Measurements from ENCODE around the gene PRPF39. TPM values are rescaled to one million over a fixed set of nuclear protein-coding genes. Genes with fewer than 3 reads are reported as not detected.

Gene PRPF39
- total RNA-seq, 6 experiments from 2014 or later, result 18.1 to 22.8 (median 20.4) TPM

DNA sequence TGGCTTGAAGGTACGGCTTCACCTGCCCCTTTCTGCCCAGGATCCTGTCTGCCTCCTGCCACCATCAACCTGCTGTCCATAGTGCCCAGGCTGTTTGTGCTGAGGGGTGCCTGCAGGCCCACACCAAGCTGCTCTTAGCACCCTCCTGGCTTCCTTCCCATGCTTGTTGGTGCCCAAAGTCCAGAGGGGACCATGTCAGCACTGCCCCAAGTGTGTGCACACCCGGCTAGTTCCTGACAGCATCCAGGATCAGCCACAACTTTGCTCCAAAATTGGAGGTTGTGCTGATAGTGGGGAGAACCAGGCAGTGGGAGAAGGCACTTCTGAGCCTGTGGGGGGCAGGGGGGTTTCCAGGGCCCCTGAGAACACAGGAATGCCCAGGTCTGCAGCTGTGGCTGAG lies 44.5 kb upstream of the PRPF39 start:
- H3K4me3 Mint-ChIP-seq, result no peak overlapping the region
- no peak for DNase-seq
- peaks cover 13% of the 10 kb centered on the region for H3K36me3 Mint-ChIP-seq (ENCODE audit: low read depth)
- no peaks in the 10 kb centered on the region; the same call in 1 of the 2 replicates for H3K27me3 Mint-ChIP-seq (ENCODE audit: insufficient read depth)
- no peak overlapping the region for H3K27ac Mint-ChIP-seq
- no peaks in the 10 kb centered on the region for H3K4me1 Mint-ChIP-seq (ENCODE audit: low read depth)
- TF ChIP-seq, protein P1, sequence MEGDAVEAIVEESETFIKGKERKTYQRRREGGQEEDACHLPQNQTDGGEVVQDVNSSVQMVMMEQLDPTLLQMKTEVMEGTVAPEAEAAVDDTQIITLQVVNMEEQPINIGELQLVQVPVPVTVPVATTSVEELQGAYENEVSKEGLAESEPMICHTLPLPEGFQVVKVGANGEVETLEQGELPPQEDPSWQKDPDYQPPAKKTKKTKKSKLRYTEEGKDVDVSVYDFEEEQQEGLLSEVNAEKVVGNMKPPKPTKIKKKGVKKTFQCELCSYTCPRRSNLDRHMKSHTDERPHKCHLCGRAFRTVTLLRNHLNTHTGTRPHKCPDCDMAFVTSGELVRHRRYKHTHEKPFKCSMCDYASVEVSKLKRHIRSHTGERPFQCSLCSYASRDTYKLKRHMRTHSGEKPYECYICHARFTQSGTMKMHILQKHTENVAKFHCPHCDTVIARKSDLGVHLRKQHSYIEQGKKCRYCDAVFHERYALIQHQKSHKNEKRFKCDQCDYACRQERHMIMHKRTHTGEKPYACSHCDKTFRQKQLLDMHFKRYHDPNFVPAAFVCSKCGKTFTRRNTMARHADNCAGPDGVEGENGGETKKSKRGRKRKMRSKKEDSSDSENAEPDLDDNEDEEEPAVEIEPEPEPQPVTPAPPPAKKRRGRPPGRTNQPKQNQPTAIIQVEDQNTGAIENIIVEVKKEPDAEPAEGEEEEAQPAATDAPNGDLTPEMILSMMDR (IDR thresholded peaks at IDR 0.05), result no peak
- H3K9me3 Mint-ChIP-seq, result no peaks in the 10 kb centered on the region

DNA sequence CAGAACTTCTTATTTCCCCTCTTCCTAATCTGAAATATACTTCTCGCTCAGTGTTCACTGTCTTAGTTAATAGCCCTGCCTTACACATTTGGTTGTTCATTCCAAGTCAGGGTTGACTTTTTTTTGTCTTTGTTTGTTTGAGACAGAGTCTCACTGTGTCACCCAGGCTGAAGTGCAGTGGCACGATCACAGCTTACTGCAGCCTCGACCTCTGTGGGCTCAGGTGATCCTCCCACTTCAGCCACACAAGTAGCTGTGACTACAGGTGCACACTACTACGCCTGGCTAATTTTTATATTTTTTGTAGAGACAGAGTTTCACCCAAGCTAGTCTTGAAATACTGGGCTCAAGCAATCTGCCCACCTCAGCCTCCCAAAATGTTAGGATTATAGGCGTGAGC lies 42.3 kb upstream of the PRPF39 start:
- DNase-seq, result no peak
- TF ChIP-seq, protein P1 (IDR thresholded peaks at IDR 0.05), result no peak
- H3K27me3 Mint-ChIP-seq (ENCODE audit: insufficient read depth), result no peaks in the 10 kb centered on the region; the same call in 1 of the 2 replicates
- H3K36me3 Mint-ChIP-seq (ENCODE audit: low read depth), result peaks cover 12% of the 10 kb centered on the region
- H3K4me1 Mint-ChIP-seq (ENCODE audit: low read depth), result no peaks in the 10 kb centered on the region
- no peak overlapping the region for H3K4me3 Mint-ChIP-seq
- no peaks in the 10 kb centered on the region for H3K9me3 Mint-ChIP-seq
- no peak overlapping the region for H3K27ac Mint-ChIP-seq

DNA sequence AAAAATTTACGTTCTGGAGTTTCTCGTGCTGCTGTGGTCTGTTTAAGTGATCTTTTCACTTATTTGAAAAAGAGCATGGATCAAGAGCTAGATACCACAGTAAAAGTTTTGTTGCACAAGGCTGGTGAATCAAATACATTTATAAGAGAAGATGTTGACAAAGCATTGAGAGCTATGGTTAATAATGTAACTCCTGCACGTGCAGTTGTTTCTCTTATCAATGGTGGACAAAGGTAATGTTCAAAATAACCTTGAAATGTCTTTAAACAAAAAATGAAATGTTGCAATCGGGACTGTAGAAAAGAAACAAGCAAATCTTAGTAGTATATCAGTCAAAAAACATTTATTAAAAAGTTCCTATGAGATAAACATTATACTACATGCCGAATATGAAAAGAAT lies 39.3 kb upstream of the PRPF39 start:
- no peak for DNase-seq
- Mint-ChIP-seq H3K4me1 (ENCODE audit: low read depth) (no peaks in the 10 kb centered on the region), H3K9me3 (no peaks in the 10 kb centered on the region), H3K4me3 (no peak overlapping the region), H3K27me3 (ENCODE audit: insufficient read depth) (no peaks in the 10 kb centered on the region; the same call in none of the 2 replicates), H3K36me3 (ENCODE audit: low read depth) (peaks cover 5% of the 10 kb centered on the region; the same call in 1 of the 2 replicates), H3K27ac (no peak overlapping the region)
- TF ChIP-seq, protein P1 (IDR thresholded peaks at IDR 0.05), result no peak

DNA sequence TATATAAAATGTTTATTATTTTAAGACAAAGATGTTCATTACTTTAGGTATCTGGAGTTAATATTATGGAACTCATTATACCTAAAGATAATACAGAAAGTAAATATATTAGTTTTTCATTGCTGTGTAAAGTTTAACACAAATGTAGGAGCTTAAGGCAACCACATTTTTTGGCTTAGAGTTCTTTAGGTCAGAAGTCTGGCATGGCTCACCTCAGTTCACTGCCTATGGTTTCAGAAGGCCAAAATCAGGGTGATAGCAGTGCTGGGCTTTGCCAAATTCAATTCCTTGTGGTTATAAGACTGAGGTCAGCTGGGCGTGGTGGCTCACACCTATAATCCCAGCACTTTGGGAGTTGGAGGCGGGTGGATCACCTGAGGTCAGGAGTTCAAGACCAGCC lies 35.5 kb upstream of the PRPF39 start:
- no peaks in the 10 kb centered on the region for H3K9me3 Mint-ChIP-seq
- TF ChIP-seq, protein P1 (IDR thresholded peaks at IDR 0.05), result no peak
- H3K27me3 Mint-ChIP-seq (ENCODE audit: insufficient read depth), result no peaks in the 10 kb centered on the region; the same call in 1 of the 2 replicates
- no peak for DNase-seq
- H3K4me3 Mint-ChIP-seq, result no peak overlapping the region
- H3K27ac Mint-ChIP-seq, result no peak overlapping the region
- no peaks in the 10 kb centered on the region; the same call in 1 of the 2 replicates for H3K36me3 Mint-ChIP-seq (ENCODE audit: low read depth)
- H3K4me1 Mint-ChIP-seq (ENCODE audit: low read depth), result no peaks in the 10 kb centered on the region

DNA sequence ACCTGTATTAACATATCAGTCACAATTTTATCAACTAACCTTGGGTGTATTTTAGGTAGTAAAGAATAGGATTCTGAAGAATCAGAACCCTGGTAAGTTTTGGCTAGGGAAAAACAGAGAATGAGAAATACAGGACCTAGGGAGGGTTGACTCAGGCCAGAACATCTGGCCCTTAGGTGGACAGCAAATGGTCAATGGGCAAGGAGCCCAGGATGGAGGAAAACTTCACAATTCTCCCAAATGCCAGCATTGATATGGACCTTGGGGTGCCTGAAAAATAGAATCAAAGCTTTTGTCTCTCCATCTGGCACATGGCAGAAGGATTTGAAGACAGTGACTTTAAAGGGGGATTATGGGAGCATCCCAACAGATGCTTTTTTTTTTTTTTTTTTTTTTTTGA lies 32.7 kb upstream of the PRPF39 start:
- Mint-ChIP-seq H3K4me3 (no peak overlapping the region), H3K27ac (no peak overlapping the region), H3K9me3 (no peaks in the 10 kb centered on the region), H3K36me3 (ENCODE audit: low read depth) (peaks cover 11% of the 10 kb centered on the region), H3K27me3 (ENCODE audit: insufficient read depth) (no peaks in the 10 kb centered on the region; the same call in 1 of the 2 replicates), H3K4me1 (ENCODE audit: low read depth) (no peaks in the 10 kb centered on the region)
- no peak for DNase-seq
- TF ChIP-seq, protein P1 (IDR thresholded peaks at IDR 0.05), result no peak

DNA sequence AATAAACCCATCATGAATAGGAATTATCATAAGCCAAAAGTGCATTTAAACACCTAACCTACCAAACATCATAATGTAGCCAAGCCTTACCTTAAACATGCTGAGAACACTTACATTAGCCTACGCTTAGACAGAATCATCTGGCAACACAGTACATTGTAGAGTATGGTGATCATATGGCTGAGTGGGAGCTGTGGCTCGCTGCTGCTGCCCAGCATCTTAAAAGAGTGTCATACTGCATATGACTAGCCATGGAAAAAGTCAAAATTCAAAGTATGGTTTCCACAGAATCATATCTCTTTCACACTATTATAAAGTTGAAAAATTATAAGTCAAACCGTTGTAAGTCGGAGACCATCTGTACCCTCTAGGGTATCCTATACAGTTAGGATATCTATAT lies 32.0 kb upstream of the PRPF39 start:
- 0 out of 2 replicates have a peak, but pooled peaks cover under 1% of the 10 kb centered on the region for H3K9me3 Mint-ChIP-seq
- DNase-seq, result no peak
- H3K36me3 Mint-ChIP-seq (ENCODE audit: low read depth), result peaks cover 16% of the 10 kb centered on the region
- H3K4me1 Mint-ChIP-seq (ENCODE audit: low read depth), result no peaks in the 10 kb centered on the region
- TF ChIP-seq, protein P1 (IDR thresholded peaks at IDR 0.05), result no peak
- H3K4me3 Mint-ChIP-seq, result no peak overlapping the region
- H3K27ac Mint-ChIP-seq, result no peak overlapping the region
- no peaks in the 10 kb centered on the region; the same call in 1 of the 2 replicates for H3K27me3 Mint-ChIP-seq (ENCODE audit: insufficient read depth)

Data from HFFc6 (cell line).